ENCODE data around the gene AVPR2.

DNA sequence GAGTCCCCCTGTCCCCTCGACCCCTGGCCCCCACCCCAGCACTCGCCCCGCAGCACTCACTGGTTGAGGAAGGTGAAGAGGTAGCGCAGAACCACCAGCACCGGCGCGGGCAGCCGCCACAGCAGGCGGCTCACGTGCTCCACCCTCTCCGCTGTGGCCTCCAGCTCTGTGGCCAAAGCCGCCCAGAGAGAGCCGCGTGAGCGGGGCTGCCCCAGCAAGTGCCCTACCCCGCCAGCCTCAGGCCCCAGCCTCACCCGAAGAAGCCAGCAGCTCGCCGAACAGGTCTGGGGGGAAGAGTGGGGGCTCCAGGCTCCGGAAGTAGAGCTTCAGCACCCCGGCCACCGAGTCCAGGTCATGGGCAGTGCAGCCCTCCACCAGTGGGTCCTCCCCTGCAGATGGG is 6.0 kb downstream of the AVPR2 start:
- TF ChIP-seq, protein P1, sequence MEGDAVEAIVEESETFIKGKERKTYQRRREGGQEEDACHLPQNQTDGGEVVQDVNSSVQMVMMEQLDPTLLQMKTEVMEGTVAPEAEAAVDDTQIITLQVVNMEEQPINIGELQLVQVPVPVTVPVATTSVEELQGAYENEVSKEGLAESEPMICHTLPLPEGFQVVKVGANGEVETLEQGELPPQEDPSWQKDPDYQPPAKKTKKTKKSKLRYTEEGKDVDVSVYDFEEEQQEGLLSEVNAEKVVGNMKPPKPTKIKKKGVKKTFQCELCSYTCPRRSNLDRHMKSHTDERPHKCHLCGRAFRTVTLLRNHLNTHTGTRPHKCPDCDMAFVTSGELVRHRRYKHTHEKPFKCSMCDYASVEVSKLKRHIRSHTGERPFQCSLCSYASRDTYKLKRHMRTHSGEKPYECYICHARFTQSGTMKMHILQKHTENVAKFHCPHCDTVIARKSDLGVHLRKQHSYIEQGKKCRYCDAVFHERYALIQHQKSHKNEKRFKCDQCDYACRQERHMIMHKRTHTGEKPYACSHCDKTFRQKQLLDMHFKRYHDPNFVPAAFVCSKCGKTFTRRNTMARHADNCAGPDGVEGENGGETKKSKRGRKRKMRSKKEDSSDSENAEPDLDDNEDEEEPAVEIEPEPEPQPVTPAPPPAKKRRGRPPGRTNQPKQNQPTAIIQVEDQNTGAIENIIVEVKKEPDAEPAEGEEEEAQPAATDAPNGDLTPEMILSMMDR (IDR thresholded peaks at IDR 0.05), result no peak
- TF ChIP-seq POLR2A (IDR thresholded peaks at IDR 0.05), result no peak
